ENCODE measurements around the gene ZNF789. TPM values are rescaled to one million over a fixed set of nuclear protein-coding genes. Genes with fewer than 3 reads are reported as not detected.

Gene ZNF789
- 7.8 to 9.1 TPM (median 8.3 TPM) in 5 replicates for total RNA-seq (2022; extraction: Qiagen RNA extraction)

DNA sequence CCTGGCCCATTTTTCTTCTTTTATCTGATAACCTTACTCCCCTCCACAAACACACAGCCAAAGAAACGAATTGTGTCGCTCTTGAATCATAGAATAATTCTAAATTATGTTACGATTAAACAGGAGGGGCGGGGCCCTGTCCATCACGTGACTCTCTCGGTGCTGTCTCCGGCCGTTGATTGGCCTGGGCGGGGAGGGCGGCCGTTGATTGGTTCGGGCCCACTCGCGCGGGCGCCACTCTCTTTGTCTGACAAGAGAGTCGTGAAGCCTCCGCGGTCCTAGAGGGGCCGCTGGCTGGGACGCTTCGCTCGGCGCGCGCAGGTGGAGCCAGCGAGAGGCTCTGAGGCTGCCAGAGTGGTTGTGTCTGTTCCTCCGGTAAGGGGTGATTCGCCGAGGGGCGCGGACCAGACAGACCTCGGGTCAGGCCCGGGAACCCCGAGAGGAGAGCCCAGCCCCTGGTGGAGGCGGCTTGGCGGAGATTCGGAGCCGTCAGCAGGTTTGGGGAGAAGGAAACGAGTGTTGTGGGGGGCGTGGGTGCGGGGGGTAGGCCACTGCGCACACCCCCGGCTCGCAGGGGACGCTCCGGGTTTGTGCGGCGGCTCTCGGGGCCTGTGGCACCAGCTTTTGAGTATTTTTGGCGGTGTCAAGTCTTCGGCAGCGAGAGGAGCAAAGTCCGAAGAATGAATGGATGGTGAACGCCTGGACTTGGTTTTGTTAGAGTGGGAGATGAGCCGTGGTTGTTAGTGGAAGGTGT is at the start of gene ZNF789:
ZNF789 (plus strand) TSS at position 330 of the 754 bp plus-strand sequence. CDS start 3,567 bp downstream, outside the sequence.

DNA sequence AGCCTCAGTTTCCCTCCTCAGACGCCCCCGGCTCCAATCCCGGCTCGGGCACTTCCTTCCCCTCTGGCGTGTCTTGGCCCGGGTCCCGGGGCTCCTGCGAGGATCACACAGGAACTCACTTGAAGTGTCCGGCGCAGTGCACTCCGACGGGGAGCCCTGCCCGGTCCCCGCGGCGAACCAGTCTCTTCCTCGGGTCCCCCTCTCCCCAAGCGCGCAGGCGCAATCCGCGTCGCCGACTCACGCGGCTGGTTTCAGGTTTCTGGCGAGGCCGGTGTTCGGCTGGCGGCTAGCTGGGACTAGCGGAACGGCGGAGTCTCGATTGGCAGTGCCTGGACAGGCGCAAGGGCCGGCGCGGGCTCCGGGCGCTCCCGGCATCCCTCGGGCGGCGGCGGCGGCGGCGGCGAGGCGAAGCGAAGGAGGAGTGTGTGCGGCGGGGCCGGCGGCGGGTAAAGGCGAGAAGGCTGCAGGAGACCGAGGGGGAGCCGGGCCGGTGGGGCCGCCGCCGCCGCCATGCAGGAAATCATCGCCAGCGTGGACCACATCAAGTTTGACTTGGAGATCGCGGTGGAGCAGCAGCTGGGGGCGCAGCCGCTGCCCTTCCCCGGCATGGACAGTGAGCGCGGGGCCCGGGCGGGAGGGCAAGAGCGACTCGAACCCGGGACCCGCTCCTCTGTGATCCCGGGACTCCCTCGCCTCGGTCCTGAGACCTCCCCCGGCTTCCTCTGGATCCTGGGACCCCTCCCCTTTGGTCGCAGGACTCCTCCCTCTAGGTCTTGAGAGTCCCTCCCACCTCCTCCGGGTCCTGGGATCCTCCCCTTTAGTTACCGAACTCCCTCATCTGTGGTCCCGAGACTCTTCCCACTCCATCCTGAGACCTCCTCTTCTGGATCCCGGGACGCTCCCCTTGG is 33.9 kb upstream of the ZNF789 start, which contains the start of the genes CPSF4 and PTCD1:
CPSF4 (plus strand) TSS at position 371 of the 908 bp plus-strand sequence; CDS start at position 511, 140 bp downstream.
PTCD1 (minus strand) TSS at position 226 of the 908 bp plus-strand sequence. CDS start 3,556 bp downstream, outside the sequence.

DNA sequence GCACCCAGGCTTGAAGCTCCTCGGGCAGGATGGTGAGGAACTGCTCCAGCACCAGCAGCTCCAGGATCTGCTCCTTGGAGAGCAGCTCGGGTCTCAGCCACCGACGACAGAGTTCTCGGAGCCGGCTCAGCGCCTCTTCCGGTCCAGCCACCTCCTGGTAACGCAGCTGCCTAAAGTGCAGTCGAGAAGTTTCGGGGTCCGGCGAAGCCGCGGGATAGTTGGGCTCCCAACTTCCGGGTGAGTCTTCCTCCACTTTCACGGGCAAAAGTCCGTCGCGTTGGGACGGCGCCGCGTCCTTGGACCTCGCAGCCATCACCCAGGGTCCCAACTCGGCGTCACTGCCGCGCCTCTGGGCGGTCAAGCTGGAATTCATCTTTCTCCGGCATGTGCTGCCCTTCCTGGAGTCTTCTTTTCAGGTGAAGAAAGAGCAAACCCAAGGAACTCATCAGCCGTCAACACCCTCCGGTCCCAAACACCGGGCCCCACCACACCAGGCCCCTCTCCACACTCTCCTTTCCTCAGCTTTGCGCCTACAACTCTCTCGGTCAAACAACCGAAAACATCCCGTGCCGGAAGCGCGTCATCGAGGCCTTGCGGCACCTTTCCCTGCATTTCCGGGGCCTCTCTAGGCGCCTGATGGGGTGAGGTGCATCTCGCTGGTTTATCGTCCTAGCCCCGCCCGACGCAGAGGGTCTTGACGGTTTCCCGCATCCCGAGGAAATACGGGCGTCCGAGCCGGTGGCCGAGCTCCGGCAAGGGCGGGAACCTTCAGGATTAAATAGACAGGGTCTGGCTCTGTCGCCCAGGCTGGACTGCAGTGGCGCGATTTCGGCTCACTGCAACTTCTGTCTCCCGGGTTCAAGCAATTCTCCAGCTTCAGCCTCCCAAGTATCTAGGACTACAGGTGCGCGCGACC is 27.3 kb downstream of the ZNF789 start, which contains the start of gene ZNF394:
ZNF394 (minus strand) TSS at position 561 of the 916 bp plus-strand sequence; CDS start at position 373, 188 bp downstream.

DNA sequence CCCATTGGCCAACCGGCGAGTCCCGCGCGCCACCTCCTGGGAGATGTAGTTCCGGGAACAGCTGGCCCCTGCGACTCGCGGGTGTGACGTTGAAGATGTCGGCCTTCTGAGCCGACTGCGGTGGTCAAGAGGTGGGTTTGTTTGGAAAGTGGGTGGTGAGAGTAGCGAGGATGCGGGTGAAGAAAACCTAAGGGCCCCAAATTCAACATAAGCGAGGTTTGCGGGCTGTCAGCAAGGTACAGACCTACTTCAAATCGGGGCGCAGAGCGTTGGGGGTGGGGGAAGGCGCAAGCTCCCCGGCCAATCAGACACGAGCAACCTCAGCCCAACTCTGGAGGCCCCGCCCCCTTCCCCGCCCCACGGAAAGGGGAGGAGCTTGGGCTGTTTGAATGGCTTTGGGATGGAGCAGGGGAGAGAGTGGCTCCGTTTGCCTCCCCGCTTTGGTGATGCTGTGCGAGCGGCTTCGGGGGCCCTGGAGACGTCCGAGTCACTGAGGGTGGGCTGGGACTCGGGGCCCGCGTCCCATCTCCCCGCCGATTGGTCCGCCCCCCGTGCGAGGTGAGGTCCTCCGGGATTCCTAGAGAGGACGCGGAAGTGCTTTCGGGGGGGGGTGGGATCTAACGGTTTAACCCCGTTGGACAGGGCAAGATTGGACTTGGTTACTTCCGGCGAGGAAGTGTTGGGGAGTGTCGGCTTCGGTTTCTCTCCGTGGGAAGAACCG is 32.1 kb downstream of the ZNF789 start, which contains the start of gene ZKSCAN5:
ZKSCAN5 (plus strand) TSS at position 60 of the 721 bp plus-strand sequence. CDS start 1,383 bp downstream, outside the sequence.

Other genes with a start within 250 kb of the ZNF789 start
- gene MYH16, start 200.1 kb upstream of the ZNF789 start, total RNA-seq (2022; extraction: Qiagen RNA extraction): 0.27 to 0.41 TPM (median 0.34 TPM) in 5 replicates
- 118 to 133 TPM (median 125 TPM) in 5 replicates for gene ARPC1A, start 147.0 kb upstream of the ZNF789 start, total RNA-seq (2022; extraction: Qiagen RNA extraction)
- 277 to 306 TPM (median 283 TPM) in 5 replicates for gene ARPC1B, start 98.2 kb upstream of the ZNF789 start, total RNA-seq (2022; extraction: Qiagen RNA extraction)
- gene PDAP1, start 64.3 kb upstream of the ZNF789 start, total RNA-seq (2022; extraction: Qiagen RNA extraction): 166 to 191 TPM (median 177 TPM) in 5 replicates
- 125 to 150 TPM (median 135 TPM) in 5 replicates for gene BUD31, start 63.9 kb upstream of the ZNF789 start, total RNA-seq (2022; extraction: Qiagen RNA extraction)
- 6.1 to 7.3 TPM (median 6.9 TPM) in 5 replicates for gene PTCD1, start 34.1 kb upstream of the ZNF789 start, total RNA-seq (2022; extraction: Qiagen RNA extraction)
- 30.8 to 42.9 TPM (median 41.9 TPM) in 5 replicates for gene CPSF4, start 33.9 kb upstream of the ZNF789 start, total RNA-seq (2022; extraction: Qiagen RNA extraction)
- gene ATP5MF, start 6.7 kb upstream of the ZNF789 start, total RNA-seq (2022; extraction: Qiagen RNA extraction): 902 to 1,182 TPM (median 918 TPM) in 5 replicates
- 15.9 to 18.4 TPM (median 17.9 TPM) in 5 replicates for gene ZNF394, start 27.4 kb downstream of the ZNF789 start, total RNA-seq (2022; extraction: Qiagen RNA extraction)
- gene ZKSCAN5, start 31.8 kb downstream of the ZNF789 start, total RNA-seq (2022; extraction: Qiagen RNA extraction): 8.3 to 10.8 TPM (median 8.8 TPM) in 5 replicates
- 5.8 to 6.3 TPM (median 6.1 TPM) in 5 replicates for gene FAM200A, start 79.2 kb downstream of the ZNF789 start, total RNA-seq (2022; extraction: Qiagen RNA extraction)
- gene ZNF655, start 85.8 kb downstream of the ZNF789 start, total RNA-seq (2022; extraction: Qiagen RNA extraction): 52.0 to 56.0 TPM (median 53.0 TPM) in 5 replicates
- 0.79 to 1.2 TPM (median 1.0 TPM) in 5 replicates for gene TMEM225B, start 125.4 kb downstream of the ZNF789 start, total RNA-seq (2022; extraction: Qiagen RNA extraction)
- gene ZSCAN25, start 144.1 kb downstream of the ZNF789 start, total RNA-seq (2022; extraction: Qiagen RNA extraction): 8.2 to 9.6 TPM (median 8.9 TPM) in 5 replicates
- 1.1 to 1.9 TPM (median 1.4 TPM) in 5 replicates for gene CYP3A5, start 207.1 kb downstream of the ZNF789 start, total RNA-seq (2022; extraction: Qiagen RNA extraction)